ENCODE data around the gene PDE4D. TPM values are rescaled to one million over a fixed set of nuclear protein-coding genes. Genes with fewer than 3 reads are reported as not detected.

PDE4D gene
- total RNA-seq, 1 donor from 2014 or later = 34.5 TPM

- intact Hi-C loops (cut with micrococcal nuclease) = no loop called here
- Histone ChIP-seq H3K9me3 (replicated peaks) (no peaks in the 10 kb centered on the region), H3K4me3 (no peak overlapping the region), H3K27me3 (ENCODE audit: low read depth) (no peaks in the 10 kb centered on the region), H3K27ac (replicated peaks) (no peak overlapping the region), H3K36me3 (no peaks in the 10 kb centered on the region), H3K4me1 (peaks cover 8% of the 10 kb centered on the region)
- no peak for DNase-seq
- TF ChIP-seq CTCF (IDR thresholded peaks at IDR 0.05; ENCODE audit: borderline replicate concordance) = no peak
These were observed 330.7 kb downstream of the PDE4D start for GRCh38 chr5:59562756-59563389.

GRCh38 chr5:59560553-59560952 lies 333.0 kb downstream of the PDE4D start:
- no peak overlapping the region for H3K27ac ChIP-seq (replicated peaks)
- H3K4me3 ChIP-seq = no peak overlapping the region
- peaks cover 8% of the 10 kb centered on the region for H3K4me1 ChIP-seq
- H3K9me3 ChIP-seq (replicated peaks) = no peaks in the 10 kb centered on the region
- H3K36me3 ChIP-seq = no peaks in the 10 kb centered on the region
- no peaks in the 10 kb centered on the region for H3K27me3 ChIP-seq (ENCODE audit: low read depth)
- intact Hi-C loops (cut with micrococcal nuclease) = no loop called here
- DNase-seq = no peak
- TF ChIP-seq CTCF (IDR thresholded peaks at IDR 0.05; ENCODE audit: borderline replicate concordance) = no peak

- intact Hi-C loops (cut with micrococcal nuclease) = no loop called here
- no peaks in the 10 kb centered on the region for H3K36me3 ChIP-seq
- H3K27me3 ChIP-seq (ENCODE audit: low read depth) = no peaks in the 10 kb centered on the region
- H3K27ac ChIP-seq (replicated peaks) = no peak overlapping the region
- no peaks in the 10 kb centered on the region for H3K9me3 ChIP-seq (replicated peaks)
- no peak for DNase-seq
- H3K4me1 ChIP-seq = peaks cover 8% of the 10 kb centered on the region
- TF ChIP-seq CTCF (IDR thresholded peaks at IDR 0.05; ENCODE audit: borderline replicate concordance) = no peak
- H3K4me3 ChIP-seq = no peak overlapping the region
These were observed 333.7 kb downstream of the PDE4D start for GRCh38 chr5:59559847-59560246.

GRCh38 chr5:59559323-59559722 lies 334.2 kb downstream of the PDE4D start:
- no peak overlapping the region for H3K27ac ChIP-seq (replicated peaks)
- H3K4me1 ChIP-seq = peaks cover 8% of the 10 kb centered on the region
- intact Hi-C loops (cut with micrococcal nuclease) = no loop called here
- H3K27me3 ChIP-seq (ENCODE audit: low read depth) = no peaks in the 10 kb centered on the region
- H3K4me3 ChIP-seq = no peak overlapping the region
- no peak for DNase-seq
- TF ChIP-seq CTCF (IDR thresholded peaks at IDR 0.05; ENCODE audit: borderline replicate concordance) = no peak
- no peaks in the 10 kb centered on the region for H3K36me3 ChIP-seq
- no peaks in the 10 kb centered on the region for H3K9me3 ChIP-seq (replicated peaks)

GRCh38 chr5:59558501-59558900 lies 335.0 kb downstream of the PDE4D start:
- no peak overlapping the region for H3K4me3 ChIP-seq
- TF ChIP-seq CTCF (IDR thresholded peaks at IDR 0.05; ENCODE audit: borderline replicate concordance) = no peak
- no peak overlapping the region for H3K27ac ChIP-seq (replicated peaks)
- H3K27me3 ChIP-seq (ENCODE audit: low read depth) = no peaks in the 10 kb centered on the region
- peaks cover 8% of the 10 kb centered on the region for H3K4me1 ChIP-seq
- H3K36me3 ChIP-seq = no peaks in the 10 kb centered on the region
- DNase-seq = no peak
- H3K9me3 ChIP-seq (replicated peaks) = no peaks in the 10 kb centered on the region
- intact Hi-C loops (cut with micrococcal nuclease) = no loop called here

Data from left ventricle myocardium inferior (tissue), 1 donor.